NCI-H460 (cell line): ENCODE results near the gene TSPAN11. TPM values are rescaled to one million over a fixed set of nuclear protein-coding genes. Genes with fewer than 3 reads are reported as not detected.
"Not testable (repeated sequence)": the region's sequence is repeated elsewhere in the genome, so short reads cannot be mapped to it uniquely, and the experiment has no call there.

Source experiments
- DNase-seq: peaks from one replicate; pipeline ENCODE4 v3.0.0-alpha.2; 2016; ENCODE audit warnings: low read depth; ENCODE audit errors: extremely low read depth
- polyA plus RNA-seq: library from polyadenylated mRNA; depleted of rRNA; stranded (reverse); fragments of >200 nt; gene quantifications from 2 replicates; pipeline ENCODE4 v1.2.3, GENCODE V29; 2014; cell fraction: nucleus; rRNA removed
- total RNA-seq: library from RNA; depleted of rRNA; stranded (reverse); fragments of >200 nt; shearing (Covaris generic); gene quantifications from 2 replicates; pipeline ENCODE4 v1.2.3, GENCODE V29; 2014; rRNA removed

TSPAN11 gene, protein sequence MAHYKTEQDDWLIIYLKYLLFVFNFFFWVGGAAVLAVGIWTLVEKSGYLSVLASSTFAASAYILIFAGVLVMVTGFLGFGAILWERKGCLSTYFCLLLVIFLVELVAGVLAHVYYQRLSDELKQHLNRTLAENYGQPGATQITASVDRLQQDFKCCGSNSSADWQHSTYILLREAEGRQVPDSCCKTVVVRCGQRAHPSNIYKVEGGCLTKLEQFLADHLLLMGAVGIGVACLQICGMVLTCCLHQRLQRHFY
- total RNA-seq, result not detected in 2 replicates
- polyA plus RNA-seq, result 0.07 TPM in 1 of 2 replicates, not detected in the other

DNA sequence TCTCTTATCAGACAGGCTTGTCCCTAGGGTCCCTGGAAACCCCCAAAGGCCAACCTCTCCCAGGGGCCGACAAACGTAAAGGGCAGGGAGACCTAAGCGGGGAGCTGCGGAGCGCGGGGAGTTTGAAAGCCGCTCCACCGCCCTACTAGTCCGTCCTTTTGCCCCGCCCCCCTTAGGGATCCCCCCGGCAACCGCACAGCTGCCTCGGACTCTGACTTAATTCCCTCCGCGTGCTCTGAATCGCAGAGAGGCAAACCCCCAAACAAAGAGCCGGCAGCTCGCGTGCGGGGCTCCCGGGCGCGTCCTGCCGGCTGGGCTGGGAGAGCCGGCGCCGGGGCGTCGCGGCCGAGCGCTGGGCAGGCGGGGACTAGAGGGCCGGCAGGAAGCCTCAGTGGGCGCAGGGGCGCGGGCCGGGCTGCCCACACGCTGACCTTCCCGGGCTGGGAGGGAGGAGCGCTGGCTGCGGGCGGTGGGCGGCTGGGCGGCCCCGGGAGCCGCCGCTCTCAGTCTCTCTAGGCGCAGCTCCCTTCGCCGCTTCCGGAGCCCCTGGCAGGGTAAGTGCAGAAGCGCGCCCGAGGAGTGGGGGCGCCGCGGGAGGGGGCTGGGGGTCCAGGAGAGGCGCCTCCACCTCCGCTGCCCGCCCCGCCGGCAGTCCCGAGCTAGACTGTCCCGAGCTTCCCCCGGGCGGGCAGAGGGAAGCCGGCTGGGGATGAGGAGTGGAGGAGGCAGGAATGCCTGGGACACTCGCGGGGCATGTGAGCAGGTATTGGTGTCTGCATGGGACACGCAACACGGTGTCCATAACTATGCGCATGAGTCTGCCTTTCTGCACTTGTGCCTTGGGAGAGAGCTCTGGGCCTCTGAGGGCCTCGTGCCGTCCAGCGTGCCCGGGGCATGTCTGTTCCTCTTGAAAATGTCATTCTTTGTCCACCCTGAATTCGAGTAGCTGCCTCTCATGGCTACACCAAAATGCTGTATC is at the start of gene TSPAN11:
TSPAN11 (plus strand) TSS at position 506 of the 979 bp plus-strand sequence. CDS start 27,244 bp downstream, outside the sequence.
- DNase-seq, result no peak

DNA sequence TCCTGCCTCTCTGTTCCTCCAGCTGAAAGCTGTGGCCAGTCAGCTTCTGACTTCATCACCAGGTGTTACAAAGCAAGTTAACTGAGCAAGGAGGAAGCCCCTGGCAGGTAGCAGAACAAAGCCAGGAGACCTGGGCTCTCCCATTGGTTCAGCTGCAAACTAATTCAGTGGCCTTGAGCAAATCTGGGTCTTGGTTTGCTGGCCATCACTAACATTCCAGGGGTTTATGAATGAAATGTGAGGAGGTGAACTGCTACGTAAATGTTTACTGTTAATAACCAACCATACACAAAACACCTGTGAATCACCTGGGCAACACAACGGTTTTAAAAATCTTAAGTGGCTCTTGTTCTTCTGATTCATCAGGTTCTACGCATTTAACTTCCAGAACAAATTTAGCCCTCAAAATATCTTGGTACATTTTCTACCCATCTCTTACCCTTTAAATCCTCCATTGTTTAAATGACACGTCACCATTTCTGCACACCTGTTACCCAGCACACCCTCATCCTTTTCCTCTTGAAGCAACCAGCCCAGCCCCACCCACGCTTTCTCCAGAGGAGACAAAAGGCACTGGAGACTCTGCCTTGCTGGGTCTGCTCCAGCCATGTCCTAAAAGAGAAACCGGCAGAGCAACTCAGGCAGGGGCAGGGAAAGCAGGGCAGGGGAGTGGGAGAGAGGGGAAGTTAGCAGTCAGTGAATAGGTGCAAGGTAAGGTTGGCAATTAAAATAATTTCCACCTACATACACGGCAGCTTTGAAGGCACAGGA is 49.3 kb upstream of the TSPAN11 start:
- no peak for DNase-seq

DNA sequence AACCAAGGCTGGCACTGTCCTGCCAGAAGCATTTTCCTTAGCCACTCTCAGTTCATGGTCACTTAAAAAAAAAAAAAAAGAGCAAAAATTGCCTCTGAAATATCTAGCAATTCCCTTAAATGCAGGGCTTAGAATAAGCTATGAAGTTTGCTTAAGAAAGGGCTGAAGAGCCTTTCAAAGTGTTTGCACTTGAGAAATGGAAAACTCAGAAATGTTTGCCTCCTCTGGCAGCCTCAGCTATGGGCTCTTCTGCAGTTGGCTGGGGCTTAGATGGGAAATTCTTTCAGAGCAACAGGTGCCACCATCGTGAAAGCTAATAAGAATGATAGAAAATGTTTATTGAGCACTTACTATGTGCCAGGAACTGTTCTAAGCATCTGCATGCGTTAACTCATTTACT is 48.5 kb upstream of the TSPAN11 start:
- DNase-seq, result no peak

DNA sequence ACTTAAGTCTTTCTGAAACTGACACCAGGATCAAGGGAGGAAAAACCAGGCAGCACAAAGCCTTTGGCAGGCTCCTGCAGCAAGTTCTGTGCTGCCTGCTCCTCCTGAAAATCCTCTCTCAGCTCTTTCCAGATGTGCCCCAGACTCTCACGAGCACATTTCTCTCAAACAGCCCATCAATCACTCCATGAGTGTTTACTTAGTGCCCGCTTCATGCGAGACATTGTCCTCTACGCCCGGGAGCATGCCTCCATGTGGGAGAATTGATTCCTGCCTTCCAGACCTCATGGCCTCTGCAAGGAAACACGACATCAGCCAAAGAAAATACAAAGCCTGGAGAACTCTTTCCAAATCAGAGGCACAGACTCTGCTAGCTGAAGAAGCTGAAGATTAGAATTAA is 46.5 kb upstream of the TSPAN11 start:
- DNase-seq, result no peak

DNA sequence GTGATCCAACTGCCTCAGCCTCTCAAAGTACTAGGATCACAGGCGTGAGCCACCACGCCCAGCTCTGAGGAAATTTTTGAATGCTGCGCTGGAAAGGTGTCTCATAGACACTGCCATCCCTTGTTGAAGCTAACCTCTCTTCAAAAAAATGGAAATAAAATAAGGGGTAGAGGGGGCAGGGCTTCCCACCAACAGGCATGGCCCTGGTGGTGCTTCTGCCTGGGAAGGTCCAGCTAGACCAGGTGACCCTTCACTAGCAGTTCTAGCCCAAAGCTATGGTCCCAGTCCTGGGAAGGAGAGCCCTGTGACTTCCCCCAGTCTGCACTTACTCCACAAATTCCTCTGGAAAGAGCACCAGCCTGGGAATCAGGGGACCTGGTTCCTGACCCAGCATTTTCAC is 45.7 kb upstream of the TSPAN11 start:
- DNase-seq, result no peak

DNA sequence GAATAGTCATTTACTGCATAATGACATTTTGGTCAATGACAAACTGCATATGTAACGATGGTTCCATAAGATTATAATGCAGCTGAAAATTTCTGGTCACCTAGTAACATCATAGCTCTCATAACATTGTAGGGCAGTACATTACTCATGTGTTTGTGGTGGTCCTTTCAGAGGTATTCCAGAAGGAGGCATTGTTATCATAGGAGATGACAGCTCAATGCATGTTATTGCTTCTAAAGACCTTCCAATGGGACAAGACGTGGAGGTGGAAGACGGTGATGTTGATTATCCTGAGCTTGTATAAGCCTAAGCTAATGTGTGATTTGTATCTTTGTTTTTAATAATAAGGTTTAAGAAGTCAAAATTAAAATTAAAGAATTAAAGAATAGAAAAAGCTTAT is 43.8 kb upstream of the TSPAN11 start:
- DNase-seq, result no peak

DNA sequence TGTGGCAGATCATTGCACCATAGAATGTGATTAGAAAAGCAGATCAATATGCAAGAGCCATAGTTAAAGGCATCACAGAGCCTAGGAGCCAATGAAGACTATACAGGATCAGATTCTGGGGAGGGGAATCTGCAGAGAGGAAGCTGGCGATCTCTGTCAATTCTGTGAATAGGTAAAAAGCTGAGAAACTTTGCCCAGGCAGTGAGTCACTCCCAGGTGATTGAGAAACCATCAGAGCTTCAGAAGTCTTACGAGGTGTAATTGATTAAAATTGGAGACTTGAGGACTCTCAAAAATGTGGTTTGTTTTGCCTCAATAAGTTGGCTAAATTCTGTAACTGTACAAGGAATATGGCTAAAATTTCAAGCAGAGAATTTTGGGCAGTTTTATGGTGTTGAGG is 41.7 kb upstream of the TSPAN11 start:
- DNase-seq, result no peak

DNA sequence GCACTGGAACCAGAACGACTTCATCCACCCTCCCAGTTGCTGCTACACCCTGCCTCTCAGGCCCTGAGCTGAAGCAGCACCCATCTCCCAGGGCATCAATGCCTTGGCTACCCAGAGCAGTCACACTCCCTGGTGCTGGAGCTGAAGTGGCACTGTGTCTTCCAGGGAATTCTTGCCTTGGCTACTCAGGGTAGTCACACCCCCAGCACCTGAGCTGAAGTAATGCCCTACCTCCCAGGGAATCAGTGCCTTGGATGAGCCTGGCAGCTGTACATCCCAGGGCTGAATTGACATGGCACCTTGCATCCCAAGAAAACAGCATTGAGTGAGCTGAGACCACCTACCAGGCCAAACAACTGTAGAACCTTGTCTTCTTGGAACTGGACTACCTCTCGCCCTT is 41.2 kb upstream of the TSPAN11 start:
- no peak for DNase-seq

DNA sequence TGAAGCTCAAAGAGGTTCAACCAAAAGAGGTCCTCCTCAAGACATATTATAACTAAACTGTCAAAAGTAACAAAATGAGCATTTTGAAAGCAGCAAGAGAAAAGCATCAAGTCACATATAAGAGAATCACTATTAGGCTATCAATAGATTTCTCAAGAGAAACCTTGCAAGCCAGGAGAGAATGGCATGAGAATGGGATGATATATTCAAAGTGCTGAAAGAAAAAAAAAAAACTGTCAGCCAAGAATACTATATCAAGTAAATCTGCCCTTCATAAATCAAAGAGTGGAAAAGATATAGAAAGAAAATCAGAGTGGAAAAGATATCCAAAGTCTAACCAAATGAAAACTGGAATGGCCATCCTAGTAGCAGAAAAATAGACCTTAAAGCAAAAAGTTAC is 39.3 kb upstream of the TSPAN11 start:
- DNase-seq, result no peak

DNA sequence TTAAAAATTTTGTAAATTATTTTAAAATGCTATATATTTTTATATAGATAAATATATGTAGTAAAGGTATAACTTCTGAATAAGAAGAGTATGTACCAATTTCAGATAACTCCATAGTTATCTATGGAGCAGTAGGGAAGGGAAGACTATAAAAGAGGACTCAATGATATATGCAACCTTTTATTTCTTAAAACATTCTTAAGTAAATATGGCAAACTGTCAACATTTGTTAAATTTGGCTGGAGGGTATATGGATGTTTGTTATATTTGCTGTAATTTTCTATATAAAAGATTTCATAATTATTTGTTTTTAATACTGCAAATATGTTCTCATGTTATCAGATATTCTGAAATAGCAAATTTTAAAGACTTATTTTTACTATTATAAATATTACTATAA is 38.3 kb upstream of the TSPAN11 start:
- no peak for DNase-seq

DNA sequence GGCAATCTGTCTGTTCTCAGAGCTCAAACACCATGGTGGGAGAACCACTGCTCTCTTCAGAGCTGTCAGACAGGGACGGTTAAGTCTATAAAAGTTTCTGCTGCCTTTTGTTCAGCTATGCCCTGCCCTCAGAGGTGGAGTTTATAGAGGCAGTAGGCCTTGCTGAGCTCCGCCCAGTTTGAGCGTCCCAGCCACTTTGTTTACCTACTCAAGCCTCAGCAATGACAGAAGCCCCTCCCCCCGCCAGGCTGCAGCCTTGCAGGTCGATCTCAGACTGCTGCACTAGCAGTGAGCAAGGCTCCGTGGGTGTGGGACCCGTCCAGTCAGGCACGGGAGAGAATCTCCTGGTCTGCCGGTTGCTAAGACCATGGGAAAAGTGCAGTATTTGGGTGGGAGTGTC is 32.0 kb upstream of the TSPAN11 start:
- not testable (repeated sequence) for DNase-seq

DNA sequence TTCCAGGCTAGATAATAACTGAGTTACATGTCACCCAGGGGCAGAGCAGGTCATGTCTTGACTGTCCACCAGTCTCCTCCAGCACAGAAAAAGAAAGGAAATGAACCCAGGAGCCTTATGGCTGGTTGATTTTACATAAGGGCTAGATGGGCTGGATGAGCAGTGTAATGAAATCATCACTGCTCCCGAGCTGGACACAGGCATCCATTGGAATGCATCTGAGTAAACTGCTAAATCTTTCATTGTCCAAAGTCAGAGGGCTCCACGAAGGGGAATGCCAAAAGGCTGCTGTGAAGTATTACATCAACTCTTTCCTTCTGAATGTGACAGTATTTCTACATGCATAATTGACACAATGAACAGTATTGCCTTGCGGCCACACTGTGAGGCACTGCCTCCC is 30.1 kb upstream of the TSPAN11 start:
- no peak for DNase-seq

DNA sequence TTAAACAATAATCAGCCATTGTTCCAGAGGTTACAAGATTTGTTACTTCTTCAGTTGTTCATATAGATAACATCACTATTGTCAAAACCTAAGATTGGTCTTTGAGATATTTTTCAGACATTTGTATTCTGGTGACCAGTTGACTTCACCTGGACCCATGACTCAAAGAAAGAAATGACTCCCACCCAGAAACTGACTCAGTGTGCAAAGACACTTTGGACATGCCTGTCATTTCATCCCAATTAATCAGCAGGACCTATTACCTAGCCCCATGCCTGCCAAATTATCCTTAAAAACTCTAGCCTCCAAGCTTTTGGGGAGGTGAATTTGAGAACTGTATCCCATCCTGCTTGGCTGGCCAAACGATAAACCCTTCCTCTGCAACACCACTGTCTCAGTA is 27.7 kb upstream of the TSPAN11 start:
- no peak for DNase-seq

DNA sequence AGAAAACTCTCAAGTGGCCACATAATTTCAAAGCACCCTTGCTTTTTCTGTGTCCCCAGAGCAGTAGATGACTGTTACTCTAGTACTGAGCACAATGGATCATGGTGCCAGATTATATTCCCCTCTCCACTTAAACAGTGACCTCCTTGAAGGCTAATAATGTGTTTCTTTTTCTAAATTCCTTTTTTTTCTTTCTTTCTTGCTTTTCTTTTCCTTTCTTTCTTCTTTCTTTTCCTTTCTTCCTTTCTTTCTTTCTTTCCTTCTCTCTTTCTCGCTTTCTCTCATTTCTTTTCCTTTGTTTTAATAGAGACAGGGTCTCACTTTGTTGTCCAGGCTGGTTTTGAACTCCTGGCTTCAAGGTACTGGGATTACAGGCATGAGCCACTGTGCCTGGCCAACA is 26.2 kb upstream of the TSPAN11 start:
- DNase-seq, result no peak

DNA sequence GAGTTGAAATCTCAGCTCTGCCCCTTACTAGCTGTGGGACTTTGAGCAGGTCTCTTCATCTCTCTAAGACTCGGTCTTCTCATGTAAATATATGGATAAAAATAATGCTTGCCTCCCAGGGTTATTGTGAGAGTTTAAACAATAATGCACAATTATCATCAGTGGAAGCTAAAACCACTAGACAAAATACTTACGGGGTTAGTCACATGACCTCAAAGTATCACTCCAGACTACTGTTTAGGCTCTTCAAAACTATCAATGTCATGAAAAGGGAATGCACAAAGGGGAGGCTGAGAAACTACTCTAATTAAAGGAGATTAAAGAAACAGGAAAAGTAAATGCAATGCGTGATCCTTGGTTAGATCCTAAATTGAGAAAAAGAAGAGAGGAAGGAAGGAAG is 24.5 kb upstream of the TSPAN11 start:
- no peak for DNase-seq

DNA sequence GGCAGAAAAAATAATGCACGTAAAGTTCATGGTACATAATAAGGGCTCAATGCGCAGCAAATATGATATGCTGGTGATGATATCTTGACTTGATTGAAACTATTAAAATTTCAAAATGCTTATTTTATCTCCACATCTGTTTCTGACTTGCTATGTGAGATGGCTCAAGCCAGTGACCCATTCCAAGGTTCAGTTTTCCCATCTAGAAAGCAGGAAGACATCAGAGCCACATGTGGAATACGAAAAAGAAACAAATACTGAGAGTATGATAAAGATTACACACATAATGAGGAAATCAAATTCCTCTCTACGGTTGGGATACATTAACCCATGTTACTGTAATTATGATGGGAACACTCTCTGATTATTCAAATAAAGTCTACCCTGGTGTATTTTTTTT is 24.0 kb upstream of the TSPAN11 start:
- DNase-seq, result no peak

DNA sequence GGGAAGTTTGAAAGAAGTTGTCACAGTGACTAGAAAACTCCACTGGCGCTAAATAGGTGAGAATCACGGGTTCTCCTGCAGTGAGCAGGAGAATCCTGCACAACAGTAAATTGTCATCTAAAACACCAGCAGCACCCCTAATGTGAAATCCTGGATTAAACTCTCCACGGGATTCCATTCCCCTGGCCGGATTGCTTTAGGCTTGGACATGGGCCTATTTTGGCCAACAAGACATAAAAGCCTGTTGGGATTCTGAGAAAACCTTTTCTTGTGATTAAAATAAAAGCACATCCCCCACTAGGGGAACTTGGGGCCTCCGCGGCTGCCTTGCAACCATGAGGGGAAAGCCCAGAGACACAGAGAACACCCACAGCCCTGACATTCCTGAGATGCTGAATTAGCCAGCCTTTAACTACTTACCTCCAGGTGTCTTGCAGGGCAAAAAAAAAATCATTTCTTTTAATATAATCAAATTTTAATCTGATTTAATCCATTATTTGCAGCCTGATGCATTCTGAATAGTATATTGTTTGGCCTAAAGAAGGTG is 21.0 kb upstream of the TSPAN11 start:
- DNase-seq, result no peak

DNA sequence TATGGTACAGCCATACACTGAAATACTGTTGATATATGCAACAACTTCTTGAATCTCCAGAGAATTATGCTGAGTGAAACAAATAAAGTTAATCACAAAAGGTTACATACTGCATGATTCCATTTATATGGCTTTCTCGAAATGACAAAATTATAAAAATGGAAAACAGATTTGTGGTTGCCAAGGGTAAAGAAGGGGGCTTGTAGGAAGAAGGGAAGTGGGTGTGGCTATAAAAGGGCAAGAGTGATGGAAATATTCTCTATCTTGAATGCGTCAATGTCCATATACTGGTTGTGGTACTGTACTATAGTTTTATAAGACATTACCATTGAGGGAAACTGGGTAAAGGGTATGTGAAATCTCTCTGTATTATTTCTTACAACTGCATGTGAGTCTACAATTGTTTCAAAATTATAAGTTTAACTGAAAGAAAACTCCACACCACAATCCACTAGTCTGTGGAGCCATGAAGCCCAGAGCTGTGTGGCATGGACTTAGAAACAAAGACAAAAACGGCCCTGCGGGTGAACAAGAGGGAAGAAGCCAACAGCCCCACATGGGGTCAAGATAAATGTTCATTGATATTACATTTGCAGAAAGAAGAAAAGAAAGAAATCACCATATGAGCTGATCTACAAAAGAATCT is 18.3 kb upstream of the TSPAN11 start:
- DNase-seq, result no peak

DNA sequence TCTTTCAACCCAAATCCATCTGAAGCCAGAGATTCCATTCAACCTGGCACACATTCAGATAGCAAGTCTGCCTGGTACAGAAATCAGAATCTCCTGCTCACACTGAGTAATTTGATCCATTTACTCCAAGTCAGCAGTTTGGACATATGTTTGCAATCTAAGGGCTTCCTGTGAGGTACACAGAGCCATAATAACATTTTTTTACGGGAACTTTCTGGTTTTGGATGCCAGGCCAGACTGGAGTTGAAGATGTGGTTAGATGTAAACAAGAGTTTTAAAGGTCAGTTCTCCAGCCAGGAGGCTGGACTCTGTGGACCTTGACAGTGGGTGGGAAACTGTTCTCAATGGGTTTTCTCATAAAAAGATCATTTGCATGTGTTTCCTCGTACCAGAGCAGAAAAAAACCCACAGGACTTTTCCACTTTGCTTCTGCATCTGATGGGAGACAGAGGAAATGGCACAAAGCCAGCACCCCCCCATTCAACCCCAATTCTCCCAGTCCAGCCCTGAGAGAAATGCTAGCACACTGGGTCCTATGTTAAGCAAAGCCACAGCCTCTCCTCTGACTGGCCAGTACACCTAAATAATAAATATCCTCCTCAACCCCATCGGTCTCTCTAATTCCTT is 17.7 kb upstream of the TSPAN11 start:
- DNase-seq, result no peak
